GM23338 (cell line): Measurements from ENCODE around the gene PCMT1. TPM values are rescaled to one million over a fixed set of nuclear protein-coding genes. Genes with fewer than 3 reads are reported as not detected.
A peak's percentile ranks its signal among the peaks of the same experiment; 100 is the strongest.

Source experiments
- ATAC-seq: fragments of 200-7000 bp; cut with Tn5 transposase; 3 replicates; pipeline ENCODE4 v1.9.1; 2020
- DNase-seq: peaks from one replicate; pipeline ENCODE4 v3.0.0-alpha.2; 2015; ENCODE audit warnings: low spot score
- H2AFZ ChIP-seq: fragments of 200-600 bp; sonication (generic); 2 replicates; pipeline ENCODE4 v1.8.0; 2016; ENCODE audit warnings: antibody characterized with exemption, mild to moderate bottlenecking, moderate library complexity
- H3F3A ChIP-seq: fragments of 200-600 bp; sonication (generic); replicated peaks from 2 replicates; pipeline ENCODE4 v1.8.0; 2017; ENCODE audit warnings: antibody characterized with exemption, mixed run types, low read depth
- H3K27ac ChIP-seq: fragments of 200-600 bp; sonication (generic); 2 replicates; pipeline ENCODE4 v1.6.1; 2016; ENCODE audit warnings: low read depth
- H3K27me3 ChIP-seq: fragments of 200-600 bp; sonication (generic); 2 replicates; pipeline ENCODE4 v1.8.0; 2016; ENCODE audit warnings: mild to moderate bottlenecking, mixed run types, moderate library complexity; ENCODE audit not compliant: insufficient read depth
- H3K36me3 ChIP-seq: fragments of 200-600 bp; sonication (generic); 2 replicates; pipeline ENCODE4 v1.8.0; 2016; ENCODE audit warnings: mild to moderate bottlenecking; ENCODE audit not compliant: insufficient read depth
- H3K4me1 ChIP-seq: fragments of 200-600 bp; sonication (generic); 2 replicates; pipeline ENCODE4 v1.8.0; 2016; ENCODE audit warnings: mild to moderate bottlenecking, moderate library complexity; ENCODE audit not compliant: insufficient read depth
- H3K4me2 ChIP-seq: fragments of 200-600 bp; sonication (generic); 2 replicates; pipeline ENCODE4 v1.7.1; 2017; ENCODE audit warnings: mixed run types
- H3K4me3 ChIP-seq: fragments of 200-600 bp; sonication (generic); 2 replicates; pipeline ENCODE4 v1.6.1; 2016; ENCODE audit warnings: mixed run types
- H3K79me2 ChIP-seq: fragments of 200-600 bp; sonication (generic); replicated peaks from 2 replicates; pipeline ENCODE4 v1.8.0; 2017; ENCODE audit warnings: mild to moderate bottlenecking; ENCODE audit not compliant: insufficient read depth
- H3K9me2 ChIP-seq: fragments of 200-600 bp; sonication (generic); 2 replicates; pipeline ENCODE4 v1.8.0; 2017; ENCODE audit not compliant: insufficient read depth
- H4K20me1 ChIP-seq: fragments of 200-600 bp; sonication (generic); replicated peaks from 2 replicates; pipeline ENCODE4 v1.8.0; 2017; ENCODE audit warnings: mild to moderate bottlenecking; ENCODE audit not compliant: insufficient read depth
- H3K27ac Mint-ChIP-seq: 2 replicates; pipeline ENCODE4 v1.8.0; 2020; ENCODE audit warnings: inconsistent platforms, mild to moderate bottlenecking, moderate library complexity, mixed read lengths
- H3K27me3 Mint-ChIP-seq: 3 replicates; pipeline ENCODE4 v1.8.0; 2022; ENCODE audit warnings: low read depth, mild to moderate bottlenecking, moderate library complexity, mixed read lengths, inconsistent platforms; ENCODE audit not compliant: insufficient read depth, poor library complexity
- H3K36me3 Mint-ChIP-seq: 3 replicates; pipeline ENCODE4 v1.8.0; 2021; ENCODE audit warnings: low read depth, mild to moderate bottlenecking, inconsistent platforms, moderate library complexity, mixed read lengths
- H3K4me1 Mint-ChIP-seq: 3 replicates; pipeline ENCODE4 v1.8.0; 2020; ENCODE audit warnings: mild to moderate bottlenecking, inconsistent platforms, mixed read lengths
- H3K4me3 Mint-ChIP-seq: 3 replicates; pipeline ENCODE4 v1.8.0; 2021; ENCODE audit warnings: moderate library complexity, mild to moderate bottlenecking, inconsistent platforms, mixed read lengths
- H3K9me3 Mint-ChIP-seq: 3 replicates; pipeline ENCODE4 v1.8.0; 2020; ENCODE audit warnings: moderate library complexity, mild to moderate bottlenecking, inconsistent platforms, mixed read lengths
- CREB1 ChIP-seq: fragments of 250-450 bp; sonication (Bioruptor Pico); IDR thresholded peaks from 2 replicates; pipeline ENCODE4 v1.5.0; 2020; ENCODE audit warnings: low read depth, mild to moderate bottlenecking, moderate library complexity
- EZH2 ChIP-seq: fragments of 200-600 bp; sonication (generic); IDR thresholded peaks from one replicate; pipeline ENCODE4 v1.8.0; 2017; ENCODE audit warnings: antibody characterized with exemption, mild to moderate bottlenecking, low read depth; ENCODE audit not compliant: unreplicated experiment
- EZH2phosphoT487 ChIP-seq: fragments of 200-600 bp; sonication (generic); IDR thresholded peaks from one replicate; pipeline ENCODE4 v1.8.1; 2018; ENCODE audit warnings: antibody characterized with exemption; ENCODE audit not compliant: unreplicated experiment
- JUNB ChIP-seq: IDR thresholded peaks from one replicate; pipeline ENCODE4 v1.6.1; 2016; ENCODE audit warnings: antibody characterized with exemption; ENCODE audit not compliant: unreplicated experiment
- NANOG ChIP-seq: IDR thresholded peaks from 2 replicates; pipeline ENCODE4 v1.6.1; 2016; ENCODE audit warnings: antibody characterized with exemption, borderline replicate concordance
- POLR2AphosphoS5 ChIP-seq: IDR thresholded peaks from 2 replicates; pipeline ENCODE4 v1.6.1; 2016; ENCODE audit warnings: antibody characterized with exemption, low read depth
- STAT1 ChIP-seq: IDR thresholded peaks from one replicate; pipeline ENCODE4 v1.6.1; 2016; ENCODE audit warnings: antibody characterized with exemption; ENCODE audit not compliant: unreplicated experiment
- ZNF114 ChIP-seq: fragments of 250-450 bp; sonication (Bioruptor Pico); IDR thresholded peaks from 2 replicates; pipeline ENCODE4 v1.5.0; 2020; ENCODE audit warnings: mild to moderate bottlenecking, moderate library complexity
- ZNF331 ChIP-seq: fragments of 250-450 bp; sonication (Bioruptor Pico); IDR thresholded peaks from 2 replicates; pipeline ENCODE4 v1.5.0; 2020; ENCODE audit warnings: low read depth, mild to moderate bottlenecking, moderate library complexity
- polyA plus RNA-seq: library from polyadenylated mRNA; unstranded; fragments of >200 nt; fragmentation: Nextera tagmentation; extraction: Ambion mirVana; gene quantifications from 2 replicates; pipeline ENCODE4 v1.2.1, GENCODE V29; 2016
- total RNA-seq: library from RNA; depleted of rRNA; stranded (reverse); fragments of >200 nt; shearing (Covaris generic); gene quantifications from 2 replicates; pipeline ENCODE4 v1.2.3, GENCODE V29; 2014
- TF ChIP-seq, protein P1 (sequence below): IDR thresholded peaks from 2 replicates; pipeline ENCODE4 v1.6.1; 2016; ENCODE audit warnings: antibody characterized with exemption
- TF ChIP-seq, protein P2 (sequence below): fragments of 250-450 bp; sonication (Bioruptor Pico); IDR thresholded peaks from 2 replicates; pipeline ENCODE4 v1.5.0; 2020; ENCODE audit warnings: mild to moderate bottlenecking, moderate library complexity
- TF ChIP-seq, protein P3 (sequence below), 2 experiments: fragments of 200-600 bp in 1 of 2; sonication (generic) in 1 of 2; conservative IDR thresholded peaks; 2 replicates each; pipeline versions ENCODE4 v1.5.1 to v1.6.1; 2016 to 2017; ENCODE audit warnings: antibody characterized with exemption in 2 of 2, low read depth in 2 of 2, mild to moderate bottlenecking in 2 of 2, moderate library complexity in 1 of 2
- TF ChIP-seq, protein P4 (sequence below): IDR thresholded peaks from one replicate; pipeline ENCODE4 v1.6.1; 2018; ENCODE audit warnings: antibody characterized with exemption; ENCODE audit not compliant: unreplicated experiment

Gene PCMT1
- total and polyA plus RNA-seq, 2 experiments from 2014 or later = 87.6 to 168 TPM

DNA sequence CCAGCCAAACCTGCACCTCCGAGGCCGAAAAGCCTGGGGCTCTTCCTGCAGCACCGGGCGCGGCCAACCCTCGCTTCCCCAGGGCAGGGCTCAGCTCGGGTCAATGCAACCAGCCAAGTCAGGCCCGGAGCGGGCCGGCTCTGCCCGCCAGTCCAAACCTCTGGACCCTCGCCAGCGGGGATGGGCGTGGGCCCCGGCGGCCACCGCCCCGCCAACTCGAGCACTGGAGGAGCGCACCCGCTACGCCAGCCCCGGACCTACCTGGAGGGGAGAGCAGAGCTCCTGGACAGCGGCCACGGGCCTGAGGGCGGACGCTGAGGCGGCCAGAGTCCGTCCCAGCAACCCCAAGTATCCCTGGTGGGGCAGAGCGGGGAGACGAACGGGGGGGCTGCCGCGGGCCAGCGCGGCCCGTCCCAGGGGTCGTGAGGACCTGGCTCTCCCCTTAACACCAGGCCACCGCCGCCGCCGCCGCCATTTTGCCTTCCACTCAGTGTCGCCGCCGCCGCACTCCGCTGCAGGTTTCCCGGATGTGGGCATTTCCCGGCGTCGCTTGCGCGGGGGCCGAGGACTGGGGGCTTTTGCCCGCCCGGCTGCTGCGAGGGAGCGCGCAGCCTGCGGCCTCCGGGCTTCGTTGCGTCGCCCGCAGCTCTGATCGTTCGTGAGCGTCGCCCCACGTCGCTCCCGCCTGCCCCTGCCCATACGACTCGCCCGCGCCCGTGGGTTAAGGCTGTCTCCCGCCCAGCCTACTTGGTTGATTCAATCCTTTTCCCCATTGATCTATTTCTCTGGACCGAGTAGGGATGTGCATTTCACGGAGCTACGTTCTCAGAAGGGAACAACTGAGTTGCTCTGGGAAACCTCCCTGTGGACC, 31.7 kb upstream of the PCMT1 start, which contains the start of gene LATS1:
TSS of gene LATS1 (minus strand) at position 514 of the 871 bp plus-strand sequence. CDS start 15,975 bp downstream, outside the sequence.
- ATAC-seq = peak; percentile 91
- Mint-ChIP-seq H3K36me3 (peaks cover 4% of the 10 kb centered on the region; the same call in 2 of the 3 replicates), H3K27ac (peak within 1 kb of the TSS; percentile 95), H3K4me3 (peak within 1 kb of the TSS; percentile 85), H3K4me1 (peaks cover 11% of the 10 kb centered on the region), H3K27me3 (peaks cover 1% of the 10 kb centered on the region), H3K9me3 (no peaks in the 10 kb centered on the region)
- Histone ChIP-seq H2AFZ (peak within 1 kb of the TSS; percentile 93), H3K27ac (peak within 1 kb of the TSS; percentile 96), H3F3A (no peaks in the 10 kb centered on the region; the same call in 1 of the 2 replicates), H3K79me2 (peaks cover 60% of the 10 kb centered on the region), H3K27me3 (no peaks in the 10 kb centered on the region), H3K4me2 (peak within 1 kb of the TSS; percentile 77), H3K9me2 (no peaks in the 10 kb centered on the region), H3K4me3 (peak within 1 kb of the TSS; percentile 80), H3K4me1 (no peaks in the 10 kb centered on the region), H3K36me3 (no peaks in the 10 kb centered on the region), H4K20me1 (peaks cover 5% of the 10 kb centered on the region; the same call in 1 of the 2 replicates)
- TF ChIP-seq, protein P1, sequence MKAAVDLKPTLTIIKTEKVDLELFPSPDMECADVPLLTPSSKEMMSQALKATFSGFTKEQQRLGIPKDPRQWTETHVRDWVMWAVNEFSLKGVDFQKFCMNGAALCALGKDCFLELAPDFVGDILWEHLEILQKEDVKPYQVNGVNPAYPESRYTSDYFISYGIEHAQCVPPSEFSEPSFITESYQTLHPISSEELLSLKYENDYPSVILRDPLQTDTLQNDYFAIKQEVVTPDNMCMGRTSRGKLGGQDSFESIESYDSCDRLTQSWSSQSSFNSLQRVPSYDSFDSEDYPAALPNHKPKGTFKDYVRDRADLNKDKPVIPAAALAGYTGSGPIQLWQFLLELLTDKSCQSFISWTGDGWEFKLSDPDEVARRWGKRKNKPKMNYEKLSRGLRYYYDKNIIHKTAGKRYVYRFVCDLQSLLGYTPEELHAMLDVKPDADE = peak; percentile 60
- TF ChIP-seq STAT1 = no peak
- TF ChIP-seq NANOG = no peak
- TF ChIP-seq, protein P2, sequence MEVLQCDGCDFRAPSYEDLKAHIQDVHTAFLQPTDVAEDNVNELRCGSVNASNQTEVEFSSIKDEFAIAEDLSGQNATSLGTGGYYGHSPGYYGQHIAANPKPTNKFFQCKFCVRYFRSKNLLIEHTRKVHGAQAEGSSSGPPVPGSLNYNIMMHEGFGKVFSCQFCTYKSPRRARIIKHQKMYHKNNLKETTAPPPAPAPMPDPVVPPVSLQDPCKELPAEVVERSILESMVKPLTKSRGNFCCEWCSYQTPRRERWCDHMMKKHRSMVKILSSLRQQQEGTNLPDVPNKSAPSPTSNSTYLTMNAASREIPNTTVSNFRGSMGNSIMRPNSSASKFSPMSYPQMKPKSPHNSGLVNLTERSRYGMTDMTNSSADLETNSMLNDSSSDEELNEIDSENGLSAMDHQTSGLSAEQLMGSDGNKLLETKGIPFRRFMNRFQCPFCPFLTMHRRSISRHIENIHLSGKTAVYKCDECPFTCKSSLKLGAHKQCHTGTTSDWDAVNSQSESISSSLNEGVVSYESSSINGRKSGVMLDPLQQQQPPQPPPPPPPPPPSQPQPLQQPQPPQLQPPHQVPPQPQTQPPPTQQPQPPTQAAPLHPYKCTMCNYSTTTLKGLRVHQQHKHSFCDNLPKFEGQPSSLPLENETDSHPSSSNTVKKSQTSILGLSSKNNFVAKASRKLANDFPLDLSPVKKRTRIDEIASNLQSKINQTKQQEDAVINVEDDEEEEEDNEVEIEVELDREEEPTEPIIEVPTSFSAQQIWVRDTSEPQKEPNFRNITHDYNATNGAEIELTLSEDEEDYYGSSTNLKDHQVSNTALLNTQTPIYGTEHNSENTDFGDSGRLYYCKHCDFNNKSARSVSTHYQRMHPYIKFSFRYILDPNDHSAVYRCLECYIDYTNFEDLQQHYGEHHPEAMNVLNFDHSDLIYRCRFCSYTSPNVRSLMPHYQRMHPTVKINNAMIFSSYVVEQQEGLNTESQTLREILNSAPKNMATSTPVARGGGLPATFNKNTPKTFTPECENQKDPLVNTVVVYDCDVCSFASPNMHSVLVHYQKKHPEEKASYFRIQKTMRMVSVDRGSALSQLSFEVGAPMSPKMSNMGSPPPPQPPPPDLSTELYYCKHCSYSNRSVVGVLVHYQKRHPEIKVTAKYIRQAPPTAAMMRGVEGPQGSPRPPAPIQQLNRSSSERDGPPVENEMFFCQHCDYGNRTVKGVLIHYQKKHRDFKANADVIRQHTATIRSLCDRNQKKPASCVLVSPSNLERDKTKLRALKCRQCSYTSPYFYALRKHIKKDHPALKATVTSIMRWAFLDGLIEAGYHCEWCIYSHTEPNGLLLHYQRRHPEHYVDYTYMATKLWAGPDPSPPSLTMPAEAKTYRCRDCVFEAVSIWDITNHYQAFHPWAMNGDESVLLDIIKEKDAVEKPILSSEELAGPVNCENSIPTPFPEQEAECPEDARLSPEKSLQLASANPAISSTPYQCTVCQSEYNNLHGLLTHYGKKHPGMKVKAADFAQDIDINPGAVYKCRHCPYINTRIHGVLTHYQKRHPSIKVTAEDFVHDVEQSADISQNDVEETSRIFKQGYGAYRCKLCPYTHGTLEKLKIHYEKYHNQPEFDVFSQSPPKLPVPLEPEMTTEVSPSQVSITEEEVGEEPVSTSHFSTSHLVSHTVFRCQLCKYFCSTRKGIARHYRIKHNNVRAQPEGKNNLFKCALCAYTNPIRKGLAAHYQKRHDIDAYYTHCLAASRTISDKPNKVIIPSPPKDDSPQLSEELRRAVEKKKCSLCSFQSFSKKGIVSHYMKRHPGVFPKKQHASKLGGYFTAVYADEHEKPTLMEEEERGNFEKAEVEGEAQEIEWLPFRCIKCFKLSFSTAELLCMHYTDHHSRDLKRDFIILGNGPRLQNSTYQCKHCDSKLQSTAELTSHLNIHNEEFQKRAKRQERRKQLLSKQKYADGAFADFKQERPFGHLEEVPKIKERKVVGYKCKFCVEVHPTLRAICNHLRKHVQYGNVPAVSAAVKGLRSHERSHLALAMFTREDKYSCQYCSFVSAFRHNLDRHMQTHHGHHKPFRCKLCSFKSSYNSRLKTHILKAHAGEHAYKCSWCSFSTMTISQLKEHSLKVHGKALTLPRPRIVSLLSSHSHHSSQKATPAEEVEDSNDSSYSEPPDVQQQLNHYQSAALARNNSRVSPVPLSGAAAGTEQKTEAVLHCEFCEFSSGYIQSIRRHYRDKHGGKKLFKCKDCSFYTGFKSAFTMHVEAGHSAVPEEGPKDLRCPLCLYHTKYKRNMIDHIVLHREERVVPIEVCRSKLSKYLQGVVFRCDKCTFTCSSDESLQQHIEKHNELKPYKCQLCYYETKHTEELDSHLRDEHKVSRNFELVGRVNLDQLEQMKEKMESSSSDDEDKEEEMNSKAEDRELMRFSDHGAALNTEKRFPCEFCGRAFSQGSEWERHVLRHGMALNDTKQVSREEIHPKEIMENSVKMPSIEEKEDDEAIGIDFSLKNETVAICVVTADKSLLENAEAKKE (CRISPR knock-in tag) = no peak
- TF ChIP-seq JUNB = no peak
- TF ChIP-seq ZNF114 (CRISPR knock-in tag) = no peak
- no peak for TF ChIP-seq ZNF331 (CRISPR knock-in tag)
- TF ChIP-seq, protein P3, sequence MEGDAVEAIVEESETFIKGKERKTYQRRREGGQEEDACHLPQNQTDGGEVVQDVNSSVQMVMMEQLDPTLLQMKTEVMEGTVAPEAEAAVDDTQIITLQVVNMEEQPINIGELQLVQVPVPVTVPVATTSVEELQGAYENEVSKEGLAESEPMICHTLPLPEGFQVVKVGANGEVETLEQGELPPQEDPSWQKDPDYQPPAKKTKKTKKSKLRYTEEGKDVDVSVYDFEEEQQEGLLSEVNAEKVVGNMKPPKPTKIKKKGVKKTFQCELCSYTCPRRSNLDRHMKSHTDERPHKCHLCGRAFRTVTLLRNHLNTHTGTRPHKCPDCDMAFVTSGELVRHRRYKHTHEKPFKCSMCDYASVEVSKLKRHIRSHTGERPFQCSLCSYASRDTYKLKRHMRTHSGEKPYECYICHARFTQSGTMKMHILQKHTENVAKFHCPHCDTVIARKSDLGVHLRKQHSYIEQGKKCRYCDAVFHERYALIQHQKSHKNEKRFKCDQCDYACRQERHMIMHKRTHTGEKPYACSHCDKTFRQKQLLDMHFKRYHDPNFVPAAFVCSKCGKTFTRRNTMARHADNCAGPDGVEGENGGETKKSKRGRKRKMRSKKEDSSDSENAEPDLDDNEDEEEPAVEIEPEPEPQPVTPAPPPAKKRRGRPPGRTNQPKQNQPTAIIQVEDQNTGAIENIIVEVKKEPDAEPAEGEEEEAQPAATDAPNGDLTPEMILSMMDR (conservative IDR thresholded peaks at IDR 0.05; ENCODE audit: low read depth in 2 of 2) = no peak
- no peak for TF ChIP-seq EZH2phosphoT487
- no peak for TF ChIP-seq EZH2
- TF ChIP-seq POLR2AphosphoS5 = peak; percentile 91
- TF ChIP-seq, protein P4, sequence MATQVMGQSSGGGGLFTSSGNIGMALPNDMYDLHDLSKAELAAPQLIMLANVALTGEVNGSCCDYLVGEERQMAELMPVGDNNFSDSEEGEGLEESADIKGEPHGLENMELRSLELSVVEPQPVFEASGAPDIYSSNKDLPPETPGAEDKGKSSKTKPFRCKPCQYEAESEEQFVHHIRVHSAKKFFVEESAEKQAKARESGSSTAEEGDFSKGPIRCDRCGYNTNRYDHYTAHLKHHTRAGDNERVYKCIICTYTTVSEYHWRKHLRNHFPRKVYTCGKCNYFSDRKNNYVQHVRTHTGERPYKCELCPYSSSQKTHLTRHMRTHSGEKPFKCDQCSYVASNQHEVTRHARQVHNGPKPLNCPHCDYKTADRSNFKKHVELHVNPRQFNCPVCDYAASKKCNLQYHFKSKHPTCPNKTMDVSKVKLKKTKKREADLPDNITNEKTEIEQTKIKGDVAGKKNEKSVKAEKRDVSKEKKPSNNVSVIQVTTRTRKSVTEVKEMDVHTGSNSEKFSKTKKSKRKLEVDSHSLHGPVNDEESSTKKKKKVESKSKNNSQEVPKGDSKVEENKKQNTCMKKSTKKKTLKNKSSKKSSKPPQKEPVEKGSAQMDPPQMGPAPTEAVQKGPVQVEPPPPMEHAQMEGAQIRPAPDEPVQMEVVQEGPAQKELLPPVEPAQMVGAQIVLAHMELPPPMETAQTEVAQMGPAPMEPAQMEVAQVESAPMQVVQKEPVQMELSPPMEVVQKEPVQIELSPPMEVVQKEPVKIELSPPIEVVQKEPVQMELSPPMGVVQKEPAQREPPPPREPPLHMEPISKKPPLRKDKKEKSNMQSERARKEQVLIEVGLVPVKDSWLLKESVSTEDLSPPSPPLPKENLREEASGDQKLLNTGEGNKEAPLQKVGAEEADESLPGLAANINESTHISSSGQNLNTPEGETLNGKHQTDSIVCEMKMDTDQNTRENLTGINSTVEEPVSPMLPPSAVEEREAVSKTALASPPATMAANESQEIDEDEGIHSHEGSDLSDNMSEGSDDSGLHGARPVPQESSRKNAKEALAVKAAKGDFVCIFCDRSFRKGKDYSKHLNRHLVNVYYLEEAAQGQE = no peak
- TF ChIP-seq CREB1 (CRISPR knock-in tag) = peak; percentile 30; the same call in 1 of the 2 replicates
- DNase-seq = peak; percentile 89
